ENCODE results near the gene PKN2.

DNA sequence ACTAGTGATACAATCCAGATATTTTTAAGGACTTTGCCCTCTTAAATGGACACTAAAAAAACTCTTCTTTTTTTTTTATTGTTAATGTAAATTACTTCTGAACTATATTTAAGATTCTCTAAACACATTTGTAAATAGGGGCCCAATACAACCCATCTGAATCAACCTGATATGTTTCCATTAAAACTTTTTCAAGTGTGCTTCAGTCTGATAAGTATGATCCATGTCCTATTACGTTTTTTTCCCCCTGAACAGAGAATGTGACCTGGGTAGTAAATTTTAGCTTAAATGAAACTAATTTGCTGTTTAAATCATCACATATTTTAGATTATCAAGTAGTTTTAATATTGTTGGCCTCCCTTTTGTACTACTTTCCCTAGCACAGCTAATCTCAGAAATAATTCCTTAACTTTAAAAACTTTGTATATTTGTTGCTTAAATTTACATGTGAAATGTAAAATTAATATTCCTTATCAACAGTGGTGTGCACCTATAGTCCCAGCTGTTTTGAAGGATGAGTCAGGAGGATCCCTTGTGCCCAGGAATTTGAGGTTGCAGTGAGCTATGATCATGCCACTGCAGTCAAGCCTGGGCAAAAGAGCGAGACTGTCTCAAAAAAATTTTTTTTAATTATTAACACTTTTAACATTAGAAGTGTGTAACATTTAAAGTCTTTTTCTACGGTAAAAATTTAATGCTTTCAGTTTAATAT lies 3.0 kb upstream of the PKN2 start:
- TF ChIP-seq, protein P1, sequence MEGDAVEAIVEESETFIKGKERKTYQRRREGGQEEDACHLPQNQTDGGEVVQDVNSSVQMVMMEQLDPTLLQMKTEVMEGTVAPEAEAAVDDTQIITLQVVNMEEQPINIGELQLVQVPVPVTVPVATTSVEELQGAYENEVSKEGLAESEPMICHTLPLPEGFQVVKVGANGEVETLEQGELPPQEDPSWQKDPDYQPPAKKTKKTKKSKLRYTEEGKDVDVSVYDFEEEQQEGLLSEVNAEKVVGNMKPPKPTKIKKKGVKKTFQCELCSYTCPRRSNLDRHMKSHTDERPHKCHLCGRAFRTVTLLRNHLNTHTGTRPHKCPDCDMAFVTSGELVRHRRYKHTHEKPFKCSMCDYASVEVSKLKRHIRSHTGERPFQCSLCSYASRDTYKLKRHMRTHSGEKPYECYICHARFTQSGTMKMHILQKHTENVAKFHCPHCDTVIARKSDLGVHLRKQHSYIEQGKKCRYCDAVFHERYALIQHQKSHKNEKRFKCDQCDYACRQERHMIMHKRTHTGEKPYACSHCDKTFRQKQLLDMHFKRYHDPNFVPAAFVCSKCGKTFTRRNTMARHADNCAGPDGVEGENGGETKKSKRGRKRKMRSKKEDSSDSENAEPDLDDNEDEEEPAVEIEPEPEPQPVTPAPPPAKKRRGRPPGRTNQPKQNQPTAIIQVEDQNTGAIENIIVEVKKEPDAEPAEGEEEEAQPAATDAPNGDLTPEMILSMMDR (IDR thresholded peaks at IDR 0.05), result no peak
- TF ChIP-seq EP300 (IDR thresholded peaks at IDR 0.05), result no peak
- TF ChIP-seq POLR2A (IDR thresholded peaks at IDR 0.05), result no peak

All from gastroesophageal sphincter (tissue), 3 donors.